Prostate gland (tissue), 2 donors: ENCODE results near the gene DCUN1D2. TPM values are rescaled to one million over a fixed set of nuclear protein-coding genes. Genes with fewer than 3 reads are reported as not detected.

Experiments
- DNase-seq: peaks from one replicate; pipeline ENCODE4 v3.0.0-alpha.2; 2019; ENCODE audit warnings: low spot score
- H3K27ac ChIP-seq, 2 donors: fragments of 200-600 bp; sonication (generic); 2 replicates each; pipeline ENCODE4 v1.5.1; 2017 to 2019
- H3K27me3 ChIP-seq: fragments of 200-600 bp; sonication (generic); replicated peaks from 2 replicates; pipeline ENCODE4 v1.5.1; 2019; ENCODE audit not compliant: insufficient read depth
- H3K36me3 ChIP-seq, 2 donors: fragments of 200-600 bp; sonication (generic); 1 replicate in 1 of 2; 2 replicates in 1 of 2; pipeline versions ENCODE4 v1.5.1 to v1.8.1; 2017 to 2019
- H3K4me1 ChIP-seq: fragments of 200-600 bp; sonication (generic); replicated peaks from 2 replicates; pipeline ENCODE4 v1.5.1; 2019
- H3K4me3 ChIP-seq, 2 donors: fragments of 200-600 bp; sonication (generic); 2 replicates each; pipeline ENCODE4 v1.5.1; 2017 to 2019
- H3K9me3 ChIP-seq: fragments of 200-600 bp; sonication (generic); 2 replicates; pipeline ENCODE4 v1.5.1; 2017
- POLR2A ChIP-seq: fragments of 450-650 bp; IDR thresholded peaks from one replicate; pipeline ENCODE4 v1.6.1; 2016; ENCODE audit warnings: antibody characterized with exemption, mild to moderate bottlenecking
- POLR2AphosphoS5 ChIP-seq: sonication (generic); formaldehyde crosslinking; IDR thresholded peaks from one replicate; pipeline ENCODE4 v1.6.1; 2017; ENCODE audit warnings: antibody characterized with exemption
- WGBS: methylation state at CpG from one replicate; pipeline ENCODE4 v1.1.5; 2018; 5-methylcytosine and 5-hydroxymethylcytosine counted together
- intact Hi-C: fragments of 100-400 bp; cut with DNase I; formaldehyde crosslinking; loops from one replicate; pipeline ENCODE4 v1.14.2; 2022
- total RNA-seq, 2 donors: library from RNA; depleted of rRNA; stranded (reverse); fragments of >200 nt; gene quantifications; one replicate each; pipeline ENCODE4 v1.1.0, GENCODE V29; 2016
- TF ChIP-seq, protein P1 (sequence below), 4 experiments: fragments of 200-600 bp in 2 of 4; fragments of 450-650 bp in 2 of 4; sonication (generic) in 2 of 4; IDR thresholded peaks; 1 replicate in 3 of 4; 2 replicates in 1 of 4; pipeline ENCODE4 v1.5.1; 2016 to 2019; ENCODE audit warnings: antibody characterized with exemption in 4 of 4, mild to moderate bottlenecking in 2 of 4, moderate library complexity in 2 of 4

DCUN1D2 gene
- total RNA-seq, 2 donors from 2014 or later, result 11.0 to 48.0 TPM

DNA sequence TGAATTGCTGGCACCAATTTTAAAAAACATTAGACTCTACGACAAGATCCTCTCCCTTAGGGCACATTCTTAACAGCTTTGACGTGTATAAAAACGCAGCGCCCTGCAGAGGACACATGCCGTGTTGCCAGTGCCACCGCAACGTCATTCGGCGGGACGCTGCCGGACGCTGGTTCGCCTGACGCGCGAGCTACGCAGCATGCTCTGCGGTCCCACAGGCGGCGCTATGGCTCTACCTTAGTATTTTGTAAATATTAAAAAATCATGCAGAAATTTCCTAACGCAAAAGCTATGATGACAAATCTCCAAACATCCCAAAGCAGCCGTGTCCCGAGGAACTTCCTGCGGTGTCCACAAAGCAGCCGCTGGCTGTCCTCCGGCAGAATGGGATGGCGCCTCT is 33.0 kb downstream of the DCUN1D2 start:
- Histone ChIP-seq H3K27me3 (no peaks in the 10 kb centered on the region), H3K4me1 (no peaks in the 10 kb centered on the region), H3K36me3 (peaks cover 3 to 8% of the 10 kb centered on the region in 2 donors), H3K27ac (no peak overlapping the region), H3K4me3 (no peak overlapping the region), H3K9me3 (no peaks in the 10 kb centered on the region)
- TF ChIP-seq, protein P1, sequence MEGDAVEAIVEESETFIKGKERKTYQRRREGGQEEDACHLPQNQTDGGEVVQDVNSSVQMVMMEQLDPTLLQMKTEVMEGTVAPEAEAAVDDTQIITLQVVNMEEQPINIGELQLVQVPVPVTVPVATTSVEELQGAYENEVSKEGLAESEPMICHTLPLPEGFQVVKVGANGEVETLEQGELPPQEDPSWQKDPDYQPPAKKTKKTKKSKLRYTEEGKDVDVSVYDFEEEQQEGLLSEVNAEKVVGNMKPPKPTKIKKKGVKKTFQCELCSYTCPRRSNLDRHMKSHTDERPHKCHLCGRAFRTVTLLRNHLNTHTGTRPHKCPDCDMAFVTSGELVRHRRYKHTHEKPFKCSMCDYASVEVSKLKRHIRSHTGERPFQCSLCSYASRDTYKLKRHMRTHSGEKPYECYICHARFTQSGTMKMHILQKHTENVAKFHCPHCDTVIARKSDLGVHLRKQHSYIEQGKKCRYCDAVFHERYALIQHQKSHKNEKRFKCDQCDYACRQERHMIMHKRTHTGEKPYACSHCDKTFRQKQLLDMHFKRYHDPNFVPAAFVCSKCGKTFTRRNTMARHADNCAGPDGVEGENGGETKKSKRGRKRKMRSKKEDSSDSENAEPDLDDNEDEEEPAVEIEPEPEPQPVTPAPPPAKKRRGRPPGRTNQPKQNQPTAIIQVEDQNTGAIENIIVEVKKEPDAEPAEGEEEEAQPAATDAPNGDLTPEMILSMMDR (IDR thresholded peaks at IDR 0.05), result no peak
- TF ChIP-seq POLR2A (no peak), POLR2AphosphoS5 (no peak)
- intact Hi-C loops, result loop anchor here (5.0 kb wide), 1 partner anchor 105 kb away; no protein-coding TSS in a partner anchor
- no peak for DNase-seq
- WGBS, result 93% methylated on average over 27 of the region's 27 CpGs

GRCh38 chr13:113456116-113456702 is 34.3 kb downstream of the DCUN1D2 start:
- DNase-seq, result no peak
- H3K27ac ChIP-seq, result no peak overlapping the region
- H3K27me3 ChIP-seq, result no peaks in the 10 kb centered on the region
- intact Hi-C loops, result loop anchor here (5.0 kb wide), 1 partner anchor 106 kb away; no protein-coding TSS in a partner anchor
- TF ChIP-seq, protein P1 (IDR thresholded peaks at IDR 0.05), result no peak
- no peak for TF ChIP-seq POLR2A
- no peak for TF ChIP-seq POLR2AphosphoS5
- peaks cover 3 to 8% of the 10 kb centered on the region in 2 donors for H3K36me3 ChIP-seq
- 92% methylated on average over 16 of the region's 16 CpGs for WGBS
- H3K4me1 ChIP-seq, result no peaks in the 10 kb centered on the region
- no peaks in the 10 kb centered on the region for H3K9me3 ChIP-seq
- no peak overlapping the region for H3K4me3 ChIP-seq

GRCh38 chr13:113455384-113455783 is 35.1 kb downstream of the DCUN1D2 start:
- Histone ChIP-seq H3K4me1 (no peaks in the 10 kb centered on the region), H3K27me3 (no peaks in the 10 kb centered on the region), H3K27ac (no peak overlapping the region), H3K9me3 (no peaks in the 10 kb centered on the region), H3K36me3 (peaks cover 3 to 8% of the 10 kb centered on the region in 2 donors), H3K4me3 (no peak overlapping the region)
- TF ChIP-seq, protein P1 (IDR thresholded peaks at IDR 0.05), result no peak
- TF ChIP-seq POLR2A (no peak), POLR2AphosphoS5 (no peak)
- intact Hi-C loops, result loop anchor here (5.0 kb wide), 1 partner anchor 107 kb away; no protein-coding TSS in a partner anchor
- no peak for DNase-seq
- 78% methylated on average over 18 of the region's 18 CpGs for WGBS

DNA sequence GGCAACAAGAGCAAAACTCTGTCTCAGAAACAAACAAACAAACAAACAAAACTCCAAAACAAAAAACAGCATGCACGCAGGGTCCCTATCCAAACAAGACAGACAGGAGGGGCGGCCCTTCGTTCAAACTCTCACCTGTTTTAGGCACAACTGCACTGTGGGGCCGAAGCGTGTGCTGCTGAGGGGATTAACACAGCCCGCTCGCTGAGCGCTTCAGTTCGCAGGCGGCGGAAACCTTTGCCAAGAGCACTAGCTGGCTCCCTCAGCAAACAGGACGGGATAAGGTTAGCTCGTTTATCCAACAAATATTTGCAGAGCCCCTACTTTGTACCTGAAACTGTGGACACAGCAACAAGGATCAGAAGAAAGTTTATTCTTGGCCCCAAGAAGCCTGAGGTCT is 35.6 kb downstream of the DCUN1D2 start:
- peaks cover 3% of the 10 kb centered on the region in 2 donors for H3K36me3 ChIP-seq
- WGBS, result 85% methylated on average over 13 of the region's 13 CpGs
- H3K27ac ChIP-seq, result no peak overlapping the region
- intact Hi-C loops, result loop anchor here (5.0 kb wide), 2 partner anchors 63 to 107 kb away; no protein-coding TSS in a partner anchor
- no peak for DNase-seq
- H3K9me3 ChIP-seq, result no peaks in the 10 kb centered on the region
- H3K4me1 ChIP-seq, result no peaks in the 10 kb centered on the region
- TF ChIP-seq POLR2A, result no peak
- TF ChIP-seq, protein P1 (IDR thresholded peaks at IDR 0.05), result no peak
- no peak for TF ChIP-seq POLR2AphosphoS5
- H3K4me3 ChIP-seq, result no peak overlapping the region
- no peaks in the 10 kb centered on the region for H3K27me3 ChIP-seq
